Neural crest cell (in vitro differentiated cells): ENCODE results near the gene HAS3. TPM values are rescaled to one million over a fixed set of nuclear protein-coding genes. Genes with fewer than 3 reads are reported as not detected.

Source experiments
- DNase-seq: peaks from one replicate; pipeline ENCODE4 v3.0.0; 2021; ENCODE audit warnings: low read depth, mixed read lengths, low spot score
- H3K27ac Mint-ChIP-seq: one replicate; pipeline ENCODE4 v1.8.0; 2021; ENCODE audit warnings: mild to moderate bottlenecking, mixed read lengths; ENCODE audit not compliant: unreplicated experiment
- H3K27me3 Mint-ChIP-seq: 2 replicates; pipeline ENCODE4 v1.8.0; 2021; ENCODE audit warnings: low read depth, mild to moderate bottlenecking, mixed read lengths
- H3K36me3 Mint-ChIP-seq: 2 replicates; pipeline ENCODE4 v1.8.0; 2021; ENCODE audit warnings: low read depth, mild to moderate bottlenecking, mixed read lengths
- H3K4me1 Mint-ChIP-seq: 2 replicates; pipeline ENCODE4 v1.8.0; 2021; ENCODE audit warnings: mixed read lengths
- H3K4me3 Mint-ChIP-seq: one replicate; pipeline ENCODE4 v1.8.0; 2021; ENCODE audit warnings: mild to moderate bottlenecking, mixed read lengths
- H3K9me3 Mint-ChIP-seq: 2 replicates; pipeline ENCODE4 v1.8.0; 2021; ENCODE audit warnings: mixed read lengths
- total RNA-seq: library from RNA; stranded (reverse); gene quantifications from 2 replicates; pipeline ENCODE4 v1.2.1, GENCODE V29; 2021
- TF ChIP-seq, protein P1 (sequence below): fragments of 200-600 bp; sonication (generic); conservative IDR thresholded peaks from 2 replicates; pipeline ENCODE4 v1.5.0; 2021; ENCODE audit warnings: antibody characterized with exemption, mild to moderate bottlenecking

Gene HAS3
- total RNA-seq, 1 donor from 2014 or later = 4.2 TPM

- Mint-ChIP-seq H3K4me1 (peaks cover 20% of the 10 kb centered on the region), H3K27me3 (peaks cover 50% of the 10 kb centered on the region), H3K4me3 (peak overlapping the region; percentile 86), H3K36me3 (peaks cover 6% of the 10 kb centered on the region), H3K9me3 (no peaks in the 10 kb centered on the region), H3K27ac (no peak overlapping the region)
- DNase-seq = peak; percentile 16
- TF ChIP-seq, protein P1, sequence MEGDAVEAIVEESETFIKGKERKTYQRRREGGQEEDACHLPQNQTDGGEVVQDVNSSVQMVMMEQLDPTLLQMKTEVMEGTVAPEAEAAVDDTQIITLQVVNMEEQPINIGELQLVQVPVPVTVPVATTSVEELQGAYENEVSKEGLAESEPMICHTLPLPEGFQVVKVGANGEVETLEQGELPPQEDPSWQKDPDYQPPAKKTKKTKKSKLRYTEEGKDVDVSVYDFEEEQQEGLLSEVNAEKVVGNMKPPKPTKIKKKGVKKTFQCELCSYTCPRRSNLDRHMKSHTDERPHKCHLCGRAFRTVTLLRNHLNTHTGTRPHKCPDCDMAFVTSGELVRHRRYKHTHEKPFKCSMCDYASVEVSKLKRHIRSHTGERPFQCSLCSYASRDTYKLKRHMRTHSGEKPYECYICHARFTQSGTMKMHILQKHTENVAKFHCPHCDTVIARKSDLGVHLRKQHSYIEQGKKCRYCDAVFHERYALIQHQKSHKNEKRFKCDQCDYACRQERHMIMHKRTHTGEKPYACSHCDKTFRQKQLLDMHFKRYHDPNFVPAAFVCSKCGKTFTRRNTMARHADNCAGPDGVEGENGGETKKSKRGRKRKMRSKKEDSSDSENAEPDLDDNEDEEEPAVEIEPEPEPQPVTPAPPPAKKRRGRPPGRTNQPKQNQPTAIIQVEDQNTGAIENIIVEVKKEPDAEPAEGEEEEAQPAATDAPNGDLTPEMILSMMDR = no peak
These were observed 2.0 kb downstream of the HAS3 start for GRCh38 chr16:69107316-69107962.

- Mint-ChIP-seq H3K27ac (no peak overlapping the region), H3K4me3 (peak overlapping the region; percentile 82), H3K36me3 (peaks cover 6% of the 10 kb centered on the region), H3K9me3 (no peaks in the 10 kb centered on the region), H3K27me3 (peaks cover 43% of the 10 kb centered on the region), H3K4me1 (peaks cover 24% of the 10 kb centered on the region)
- TF ChIP-seq, protein P1 = no peak
- no peak for DNase-seq
These were observed 2.8 kb downstream of the HAS3 start for GRCh38 chr16:69108064-69108904.

DNA sequence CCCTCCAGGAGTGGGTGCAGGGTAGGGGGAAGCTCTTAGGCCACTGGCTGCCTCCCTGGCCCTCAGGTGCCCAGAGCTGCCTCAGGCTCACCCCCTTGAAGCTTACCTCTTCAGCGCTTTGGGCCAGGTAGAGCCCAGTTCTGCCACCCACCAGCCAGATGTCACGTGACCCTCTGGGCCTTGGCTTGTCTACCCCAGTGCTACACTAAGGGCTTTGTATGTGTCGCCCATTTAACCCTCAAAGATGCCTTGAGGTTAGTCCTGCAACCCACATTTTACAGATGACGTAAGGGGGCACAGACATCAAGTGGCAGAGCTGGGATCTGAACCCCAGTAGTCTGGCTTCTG, 3.4 kb downstream of the HAS3 start:
- Mint-ChIP-seq H3K27me3 (peaks cover 40% of the 10 kb centered on the region), H3K4me1 (peaks cover 24% of the 10 kb centered on the region), H3K4me3 (peak overlapping the region; percentile 82), H3K9me3 (no peaks in the 10 kb centered on the region), H3K36me3 (peaks cover 6% of the 10 kb centered on the region), H3K27ac (no peak overlapping the region)
- DNase-seq = no peak
- TF ChIP-seq, protein P1 = no peak

DNA sequence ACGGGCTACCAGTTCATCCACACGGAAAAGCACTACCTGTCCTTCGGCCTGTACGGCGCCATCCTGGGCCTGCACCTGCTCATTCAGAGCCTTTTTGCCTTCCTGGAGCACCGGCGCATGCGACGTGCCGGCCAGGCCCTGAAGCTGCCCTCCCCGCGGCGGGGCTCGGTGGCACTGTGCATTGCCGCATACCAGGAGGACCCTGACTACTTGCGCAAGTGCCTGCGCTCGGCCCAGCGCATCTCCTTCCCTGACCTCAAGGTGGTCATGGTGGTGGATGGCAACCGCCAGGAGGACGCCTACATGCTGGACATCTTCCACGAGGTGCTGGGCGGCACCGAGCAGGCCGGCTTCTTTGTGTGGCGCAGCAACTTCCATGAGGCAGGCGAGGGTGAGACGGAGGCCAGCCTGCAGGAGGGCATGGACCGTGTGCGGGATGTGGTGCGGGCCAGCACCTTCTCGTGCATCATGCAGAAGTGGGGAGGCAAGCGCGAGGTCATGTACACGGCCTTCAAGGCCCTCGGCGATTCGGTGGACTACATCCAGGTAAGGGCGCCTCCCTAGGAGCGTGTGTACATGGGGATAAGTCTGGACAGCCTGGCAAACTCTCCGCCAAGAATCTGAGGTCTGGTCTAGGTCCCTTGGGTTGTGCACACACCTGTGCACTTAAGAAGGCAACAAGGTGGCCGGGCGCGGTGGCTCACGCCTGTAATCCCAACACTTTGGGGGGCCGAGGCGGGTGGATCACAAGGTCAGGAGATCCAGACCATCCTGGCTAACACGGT, 4.2 kb downstream of the HAS3 start:
- DNase-seq = no peak
- Mint-ChIP-seq H3K9me3 (no peaks in the 10 kb centered on the region), H3K36me3 (peaks cover 7% of the 10 kb centered on the region), H3K4me1 (peaks cover 24% of the 10 kb centered on the region), H3K27me3 (peaks cover 38% of the 10 kb centered on the region), H3K27ac (no peak overlapping the region), H3K4me3 (peak overlapping the region; percentile 31)
- TF ChIP-seq, protein P1 = no peak

GRCh38 chr16:69110406-69110805, 5.0 kb downstream of the HAS3 start:
- no peak for DNase-seq
- no peaks in the 10 kb centered on the region for H3K9me3 Mint-ChIP-seq
- no peak overlapping the region for H3K27ac Mint-ChIP-seq
- H3K27me3 Mint-ChIP-seq = peaks cover 34% of the 10 kb centered on the region
- peaks cover 13% of the 10 kb centered on the region for H3K36me3 Mint-ChIP-seq
- TF ChIP-seq, protein P1 = no peak
- H3K4me3 Mint-ChIP-seq = peak overlapping the region; percentile 27
- peaks cover 20% of the 10 kb centered on the region for H3K4me1 Mint-ChIP-seq
